ENCODE data around the gene TSPAN31. TPM values are rescaled to one million over a fixed set of nuclear protein-coding genes. Genes with fewer than 3 reads are reported as not detected.

TSPAN31 gene
- total RNA-seq, 1 donor from 2014 or later, result 61.3 TPM

DNA sequence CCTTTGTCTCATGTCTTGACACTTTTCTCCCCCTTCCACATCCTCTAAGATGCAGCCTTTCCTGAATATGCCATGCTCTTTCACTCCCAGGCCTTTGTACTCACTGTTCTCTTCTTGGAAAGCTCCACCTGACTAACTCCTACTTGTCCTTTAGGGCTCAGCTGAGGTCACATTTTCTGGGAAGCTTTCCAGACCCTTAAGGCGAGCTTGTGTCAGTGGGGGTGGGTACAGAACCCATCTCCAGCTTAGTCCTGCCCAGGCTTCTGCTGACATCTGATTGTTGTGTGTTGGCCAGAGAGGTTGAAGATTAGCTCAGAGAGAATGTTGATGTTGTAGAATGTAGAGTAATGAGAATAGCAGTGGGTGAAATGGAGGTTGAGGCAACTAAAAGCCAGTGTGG lies 34.9 kb downstream of the TSPAN31 start:
- Histone ChIP-seq H4K20me1 (ENCODE audit: low read depth) (no peaks in the 10 kb centered on the region), H3K79me2 (ENCODE audit: low read depth) (peaks cover 20% of the 10 kb centered on the region), H3K9me3 (ENCODE audit: low read depth) (no peaks in the 10 kb centered on the region), H3K27ac (no peak overlapping the region), H3K4me3 (no peak overlapping the region), H3K4me1 (no peaks in the 10 kb centered on the region), H2AFZ (replicated peaks) (no peak overlapping the region), H3K27me3 (no peaks in the 10 kb centered on the region), H3K36me3 (no peaks in the 10 kb centered on the region), H3K4me2 (no peak overlapping the region), H3F3A (ENCODE audit: low read depth) (peaks cover 19% of the 10 kb centered on the region), H3K9ac (no peak overlapping the region)
- Mint-ChIP-seq H3K4me3 (no peak overlapping the region), H3K27ac (no peak overlapping the region), H3K4me1 (peaks cover 11% of the 10 kb centered on the region), H3K36me3 (peaks cover 4% of the 10 kb centered on the region), H3K27me3 (ENCODE audit: insufficient read depth, low read depth) (peaks cover 5% of the 10 kb centered on the region), H3K9me3 (no peaks in the 10 kb centered on the region)
- TF ChIP-seq EZH2phosphoT487 (IDR thresholded peaks at IDR 0.05), result no peak
- TF ChIP-seq, protein P1, sequence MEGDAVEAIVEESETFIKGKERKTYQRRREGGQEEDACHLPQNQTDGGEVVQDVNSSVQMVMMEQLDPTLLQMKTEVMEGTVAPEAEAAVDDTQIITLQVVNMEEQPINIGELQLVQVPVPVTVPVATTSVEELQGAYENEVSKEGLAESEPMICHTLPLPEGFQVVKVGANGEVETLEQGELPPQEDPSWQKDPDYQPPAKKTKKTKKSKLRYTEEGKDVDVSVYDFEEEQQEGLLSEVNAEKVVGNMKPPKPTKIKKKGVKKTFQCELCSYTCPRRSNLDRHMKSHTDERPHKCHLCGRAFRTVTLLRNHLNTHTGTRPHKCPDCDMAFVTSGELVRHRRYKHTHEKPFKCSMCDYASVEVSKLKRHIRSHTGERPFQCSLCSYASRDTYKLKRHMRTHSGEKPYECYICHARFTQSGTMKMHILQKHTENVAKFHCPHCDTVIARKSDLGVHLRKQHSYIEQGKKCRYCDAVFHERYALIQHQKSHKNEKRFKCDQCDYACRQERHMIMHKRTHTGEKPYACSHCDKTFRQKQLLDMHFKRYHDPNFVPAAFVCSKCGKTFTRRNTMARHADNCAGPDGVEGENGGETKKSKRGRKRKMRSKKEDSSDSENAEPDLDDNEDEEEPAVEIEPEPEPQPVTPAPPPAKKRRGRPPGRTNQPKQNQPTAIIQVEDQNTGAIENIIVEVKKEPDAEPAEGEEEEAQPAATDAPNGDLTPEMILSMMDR (IDR thresholded peaks at IDR 0.05), result no peak
- TF ChIP-seq EZH2 (IDR thresholded peaks at IDR 0.05), result no peak
- no peak for DNase-seq (ENCODE audit: low spot score)

- peaks cover 5% of the 10 kb centered on the region for H3K27me3 Mint-ChIP-seq (ENCODE audit: insufficient read depth, low read depth)
- H3K4me3 Mint-ChIP-seq, result no peak overlapping the region
- Histone ChIP-seq H3K9ac (no peak overlapping the region), H3K27me3 (no peaks in the 10 kb centered on the region), H3K4me3 (no peak overlapping the region), H3K36me3 (no peaks in the 10 kb centered on the region), H3K9me3 (ENCODE audit: low read depth) (no peaks in the 10 kb centered on the region), H4K20me1 (ENCODE audit: low read depth) (no peaks in the 10 kb centered on the region), H3K4me2 (no peak overlapping the region), H2AFZ (replicated peaks) (no peak overlapping the region), H3K79me2 (ENCODE audit: low read depth) (peaks cover 20% of the 10 kb centered on the region), H3F3A (ENCODE audit: low read depth) (peaks cover 19% of the 10 kb centered on the region), H3K4me1 (no peaks in the 10 kb centered on the region), H3K27ac (no peak overlapping the region)
- H3K9me3 Mint-ChIP-seq, result no peaks in the 10 kb centered on the region
- no peak for TF ChIP-seq EZH2 (IDR thresholded peaks at IDR 0.05)
- TF ChIP-seq EZH2phosphoT487 (IDR thresholded peaks at IDR 0.05), result no peak
- TF ChIP-seq, protein P1 (IDR thresholded peaks at IDR 0.05), result no peak
- peaks cover 4% of the 10 kb centered on the region for H3K36me3 Mint-ChIP-seq
- H3K4me1 Mint-ChIP-seq, result peaks cover 11% of the 10 kb centered on the region
- no peak for DNase-seq (ENCODE audit: low spot score)
- no peak overlapping the region for H3K27ac Mint-ChIP-seq
Observed at GRCh38 chr12:57780284-57780897, 35.6 kb downstream of the TSPAN31 start.

GRCh38 chr12:57781244-57781643 lies 36.4 kb downstream of the TSPAN31 start:
- Histone ChIP-seq H3F3A (ENCODE audit: low read depth) (peaks cover 19% of the 10 kb centered on the region), H3K36me3 (no peaks in the 10 kb centered on the region), H3K4me3 (no peak overlapping the region), H4K20me1 (ENCODE audit: low read depth) (no peaks in the 10 kb centered on the region), H3K9me3 (ENCODE audit: low read depth) (no peaks in the 10 kb centered on the region), H2AFZ (replicated peaks) (no peak overlapping the region), H3K27ac (no peak overlapping the region), H3K79me2 (ENCODE audit: low read depth) (peaks cover 20% of the 10 kb centered on the region), H3K4me2 (no peak overlapping the region), H3K9ac (no peak overlapping the region), H3K4me1 (no peaks in the 10 kb centered on the region), H3K27me3 (no peaks in the 10 kb centered on the region)
- peaks cover 5% of the 10 kb centered on the region for H3K36me3 Mint-ChIP-seq
- no peak for DNase-seq (ENCODE audit: low spot score)
- TF ChIP-seq, protein P1 (IDR thresholded peaks at IDR 0.05), result no peak
- TF ChIP-seq EZH2 (IDR thresholded peaks at IDR 0.05), result no peak
- no peak for TF ChIP-seq EZH2phosphoT487 (IDR thresholded peaks at IDR 0.05)
- no peak overlapping the region for H3K4me3 Mint-ChIP-seq
- peaks cover 5% of the 10 kb centered on the region for H3K27me3 Mint-ChIP-seq (ENCODE audit: insufficient read depth, low read depth)
- no peak overlapping the region for H3K27ac Mint-ChIP-seq
- H3K4me1 Mint-ChIP-seq, result peaks cover 11% of the 10 kb centered on the region
- no peaks in the 10 kb centered on the region for H3K9me3 Mint-ChIP-seq

All from neural progenitor cell (in vitro differentiated cells).